Suprapubic skin (tissue), 4 donors: Measurements from ENCODE around the gene DSCAML1. TPM values are rescaled to one million over a fixed set of nuclear protein-coding genes. Genes with fewer than 3 reads are reported as not detected.

Experiments used
- DNase-seq, 2 donors: peaks; one replicate each; pipeline ENCODE4 v3.0.0-alpha.2; 2019; ENCODE audit warnings: low spot score in 2 of 2
- H3K27ac ChIP-seq: fragments of 200-600 bp; sonication (generic); one replicate; pipeline ENCODE4 v1.5.1; 2019
- H3K27me3 ChIP-seq: fragments of 200-600 bp; sonication (generic); one replicate; pipeline ENCODE4 v1.5.1; 2019
- H3K36me3 ChIP-seq: fragments of 200-600 bp; sonication (generic); one replicate; pipeline ENCODE4 v1.5.1; 2019
- H3K4me1 ChIP-seq: fragments of 200-600 bp; sonication (generic); one replicate; pipeline ENCODE4 v1.5.1; 2019
- H3K4me3 ChIP-seq: fragments of 200-600 bp; sonication (generic); one replicate; pipeline ENCODE4 v1.5.1; 2019; ENCODE audit warnings: mild to moderate bottlenecking
- H3K9me3 ChIP-seq: fragments of 200-600 bp; sonication (generic); one replicate; pipeline ENCODE4 v1.5.1; 2019
- CTCF ChIP-seq, 2 donors: fragments of 200-600 bp in 1 of 2; fragments of 450-650 bp in 1 of 2; sonication (generic) in 1 of 2; IDR thresholded peaks; one replicate each; pipeline ENCODE4 v1.5.1; 2016 to 2019; ENCODE audit warnings: antibody characterized with exemption in 2 of 2, mild to moderate bottlenecking in 1 of 2, moderate library complexity in 1 of 2
- EP300 ChIP-seq: sonication (generic); formaldehyde crosslinking; IDR thresholded peaks from one replicate; pipeline ENCODE4 v1.6.1; 2017; ENCODE audit warnings: antibody characterized with exemption
- POLR2A ChIP-seq, 2 donors: fragments of 450-650 bp; IDR thresholded peaks; one replicate each; pipeline ENCODE4 v1.6.1; 2017; ENCODE audit warnings: antibody characterized with exemption in 2 of 2, mild to moderate bottlenecking in 2 of 2, moderate library complexity in 2 of 2
- POLR2AphosphoS5 ChIP-seq, 3 donors: sonication (generic); formaldehyde crosslinking; IDR thresholded peaks; one replicate each; pipeline ENCODE4 v1.6.1; 2017; ENCODE audit warnings: antibody characterized with exemption in 3 of 3
- WGBS: methylation state at CpG from one replicate; pipeline ENCODE4 v1.1.5; 2018; 5-methylcytosine and 5-hydroxymethylcytosine counted together
- total RNA-seq, 4 donors: library from RNA; depleted of rRNA; stranded (reverse); fragments of >200 nt; gene quantifications; one replicate each; pipeline ENCODE4 v1.1.0, GENCODE V29; 2016

The DSCAML1 gene
- total RNA-seq, 4 donors from 2014 or later: 0.11 to 0.24 (median 0.21) TPM; not detected in 1

GRCh38 chr11:117505285-117505970, 291.6 kb downstream of the DSCAML1 start:
- 41% methylated on average over 12 of the region's 27 CpGs for WGBS
- H3K4me1 ChIP-seq: no peaks in the 10 kb centered on the region
- H3K36me3 ChIP-seq: no peaks in the 10 kb centered on the region

GRCh38 chr11:117502779-117503100, 294.3 kb downstream of the DSCAML1 start:
- H3K36me3 ChIP-seq: no peaks in the 10 kb centered on the region
- peaks cover 13% of the 10 kb centered on the region for H3K27me3 ChIP-seq
- H3K4me1 ChIP-seq: no peaks in the 10 kb centered on the region
- TF ChIP-seq POLR2A (IDR thresholded peaks at IDR 0.05): no peak
- no peak for TF ChIP-seq POLR2AphosphoS5 (IDR thresholded peaks at IDR 0.05)
- no peak for TF ChIP-seq CTCF (IDR thresholded peaks at IDR 0.05)
- TF ChIP-seq EP300: no peak
- H3K9me3 ChIP-seq: no peaks in the 10 kb centered on the region
- 68% methylated on average over 10 of the region's 10 CpGs for WGBS
- no peak for DNase-seq
- H3K27ac ChIP-seq: no peak overlapping the region
- H3K4me3 ChIP-seq: no peak overlapping the region

More at GRCh38 chr11:117505285-117505970, 291.6 kb downstream of the DSCAML1 start:
- no peaks in the 10 kb centered on the region for H3K9me3 ChIP-seq
- H3K4me3 ChIP-seq: no peak overlapping the region
- H3K27me3 ChIP-seq: peaks cover 13% of the 10 kb centered on the region
- H3K27ac ChIP-seq: no peak overlapping the region
- no peak for DNase-seq
- TF ChIP-seq POLR2AphosphoS5 (IDR thresholded peaks at IDR 0.05) (no peak), POLR2A (IDR thresholded peaks at IDR 0.05) (no peak), CTCF (IDR thresholded peaks at IDR 0.05) (no peak), EP300 (no peak)

GRCh38 chr11:117502015-117502778, 294.8 kb downstream of the DSCAML1 start:
- TF ChIP-seq POLR2AphosphoS5 (IDR thresholded peaks at IDR 0.05) (no peak), POLR2A (IDR thresholded peaks at IDR 0.05) (no peak), CTCF (IDR thresholded peaks at IDR 0.05) (no peak)
- Histone ChIP-seq H3K36me3 (no peaks in the 10 kb centered on the region), H3K9me3 (no peaks in the 10 kb centered on the region), H3K4me3 (no peak overlapping the region), H3K27ac (no peak overlapping the region), H3K27me3 (peaks cover 13% of the 10 kb centered on the region), H3K4me1 (no peaks in the 10 kb centered on the region)
- 55% methylated on average over 21 of the region's 22 CpGs for WGBS
- DNase-seq: no peak

GRCh38 chr11:117501237-117501898, 295.6 kb downstream of the DSCAML1 start:
- no peak for DNase-seq
- no peaks in the 10 kb centered on the region for H3K4me1 ChIP-seq
- TF ChIP-seq CTCF (IDR thresholded peaks at IDR 0.05): no peak
- H3K4me3 ChIP-seq: no peak overlapping the region
- 82% methylated on average over 14 of the region's 14 CpGs for WGBS
- H3K27me3 ChIP-seq: peaks cover 13% of the 10 kb centered on the region
- H3K9me3 ChIP-seq: no peaks in the 10 kb centered on the region
- no peaks in the 10 kb centered on the region for H3K36me3 ChIP-seq
- no peak overlapping the region for H3K27ac ChIP-seq

- H3K27ac ChIP-seq: no peak overlapping the region
- TF ChIP-seq EP300 (no peak), POLR2A (IDR thresholded peaks at IDR 0.05) (no peak), POLR2AphosphoS5 (IDR thresholded peaks at IDR 0.05) (no peak), CTCF (IDR thresholded peaks at IDR 0.05) (no peak)
- no peaks in the 10 kb centered on the region for H3K36me3 ChIP-seq
- H3K4me1 ChIP-seq: no peaks in the 10 kb centered on the region
- peaks cover 13% of the 10 kb centered on the region for H3K27me3 ChIP-seq
- DNase-seq: no peak
- H3K4me3 ChIP-seq: no peak overlapping the region
- H3K9me3 ChIP-seq: no peaks in the 10 kb centered on the region
- WGBS: 84% methylated on average over 6 of the region's 6 CpGs
Observed at GRCh38 chr11:117498791-117499190, 298.2 kb downstream of the DSCAML1 start.
